Neural cell (in vitro differentiated cells): ENCODE measurements around the gene TENT5A. TPM values are rescaled to one million over a fixed set of nuclear protein-coding genes. Genes with fewer than 3 reads are reported as not detected.

Experiments used
- H2AFZ ChIP-seq: fragments of 200-600, 300-800 bp; sonication (generic), shearing (Covaris generic); 2 replicates; pipeline ENCODE4 v1.6.0; 2014; ENCODE audit warnings: low read depth, mild to moderate bottlenecking, antibody characterized with exemption, low read length, moderate library complexity
- H3F3A ChIP-seq: fragments of 200-600 bp; shearing (Covaris generic); 2 replicates; pipeline ENCODE4 v1.6.1; 2016; ENCODE audit warnings: mild to moderate bottlenecking, moderate library complexity, mixed read lengths, antibody characterized with exemption, low read length; ENCODE audit not compliant: insufficient read depth, poor library complexity, severe bottlenecking
- H3K27ac ChIP-seq: fragments of 200-600, 300-800 bp; sonication (generic), shearing (Covaris generic); 2 replicates; pipeline ENCODE4 v1.5.1; 2014; ENCODE audit warnings: mild to moderate bottlenecking, low read length, moderate library complexity
- H3K27me3 ChIP-seq: fragments of 300-800, 200-600 bp; sonication (generic), shearing (Covaris generic); 2 replicates; pipeline ENCODE4 v1.6.0; 2014; ENCODE audit warnings: mild to moderate bottlenecking, low read depth, low read length, moderate library complexity; ENCODE audit not compliant: insufficient read depth
- H3K36me3 ChIP-seq: fragments of 300-800, 200-600 bp; sonication (generic), shearing (Covaris generic); 2 replicates; pipeline ENCODE4 v1.5.1; 2014; ENCODE audit warnings: mild to moderate bottlenecking, antibody characterized with exemption, low read length, moderate library complexity; ENCODE audit not compliant: insufficient read depth
- H3K4me2 ChIP-seq: fragments of 300-800, 200-600 bp; sonication (generic), shearing (Covaris generic); 2 replicates; pipeline ENCODE4 v1.6.0; 2014; ENCODE audit warnings: mild to moderate bottlenecking, low read length
- H3K4me3 ChIP-seq: fragments of 300-800, 200-600 bp; sonication (generic), shearing (Covaris generic); 2 replicates; pipeline ENCODE4 v1.5.1; 2014; ENCODE audit warnings: mild to moderate bottlenecking, low read length, moderate library complexity
- H3K79me2 ChIP-seq: fragments of 200-600 bp; shearing (Covaris generic); replicated peaks from 2 replicates; pipeline ENCODE4 v1.6.0; 2014; ENCODE audit warnings: mild to moderate bottlenecking, low read length, moderate library complexity; ENCODE audit not compliant: insufficient read depth
- H3K9ac ChIP-seq: fragments of 300-800, 200-600 bp; sonication (generic), shearing (Covaris generic); 2 replicates; pipeline ENCODE4 v1.6.1; 2016; ENCODE audit warnings: mild to moderate bottlenecking, low read length, mixed read lengths
- H3K9me2 ChIP-seq: fragments of 200-600 bp; shearing (Covaris generic); 2 replicates; pipeline ENCODE4 v1.6.1; 2016; ENCODE audit warnings: mild to moderate bottlenecking, low read length, mixed read lengths; ENCODE audit not compliant: insufficient read depth
- H3K9me3 ChIP-seq: fragments of 200-600, 300-800 bp; sonication (generic), shearing (Covaris generic); 2 replicates; pipeline ENCODE4 v1.6.1; 2016; ENCODE audit warnings: mild to moderate bottlenecking, mixed run types, low read length, moderate library complexity, mixed read lengths
- H4K20me1 ChIP-seq: fragments of 200-600 bp; shearing (Covaris generic); 2 replicates; pipeline ENCODE4 v1.6.1; 2016; ENCODE audit warnings: mild to moderate bottlenecking, mixed run types; ENCODE audit not compliant: insufficient read depth
- CTCF ChIP-seq: fragments of 450-650 bp; IDR thresholded peaks from 2 replicates; pipeline ENCODE4 v1.5.1; 2014; ENCODE audit warnings: antibody characterized with exemption, mild to moderate bottlenecking, moderate library complexity; ENCODE audit not compliant: poor library complexity, severe bottlenecking
- EP300 ChIP-seq: fragments of 450-650 bp; conservative IDR thresholded peaks from 2 replicates; pipeline ENCODE4 v1.6.1; 2014; ENCODE audit warnings: antibody characterized with exemption, mild to moderate bottlenecking, moderate library complexity; ENCODE audit not compliant: poor library complexity, severe bottlenecking
- EZH2 ChIP-seq: fragments of 200-600, 300-800 bp; shearing (Covaris generic), sonication (generic); IDR thresholded peaks from 2 replicates; pipeline ENCODE4 v1.6.1; 2014; ENCODE audit warnings: antibody characterized with exemption, low read length, borderline replicate concordance, mild to moderate bottlenecking; ENCODE audit not compliant: insufficient read depth, poor library complexity, severe bottlenecking
- MXI1 ChIP-seq: fragments of 450-650 bp; conservative IDR thresholded peaks from 2 replicates; pipeline ENCODE4 v1.6.1; 2014; ENCODE audit warnings: antibody characterized with exemption, mild to moderate bottlenecking; ENCODE audit not compliant: poor library complexity, severe bottlenecking
- POLR2AphosphoS5 ChIP-seq: IDR thresholded peaks from 2 replicates; pipeline ENCODE4 v1.6.1; 2012
- RAD21 ChIP-seq: fragments of 450-650 bp; conservative IDR thresholded peaks from 2 replicates; pipeline ENCODE4 v1.6.1; 2014; ENCODE audit warnings: antibody characterized with exemption, mild to moderate bottlenecking, moderate library complexity
- REST ChIP-seq: IDR thresholded peaks from 2 replicates; pipeline ENCODE4 v1.6.1; 2012; ENCODE audit warnings: borderline replicate concordance
- SMC3 ChIP-seq: fragments of 450-650 bp; conservative IDR thresholded peaks from 2 replicates; pipeline ENCODE4 v1.6.1; 2014; ENCODE audit warnings: antibody characterized with exemption, mild to moderate bottlenecking, moderate library complexity; ENCODE audit not compliant: poor library complexity
- TAF1 ChIP-seq: IDR thresholded peaks from 2 replicates; pipeline ENCODE4 v1.6.1; 2012; ENCODE audit warnings: low read depth
- polyA plus RNA-seq: library from polyadenylated mRNA; depleted of rRNA; stranded (reverse); fragments of >200 nt; gene quantifications from 2 replicates; pipeline ENCODE4 v1.2.3, GENCODE V29; 2014

TENT5A gene
- polyA plus RNA-seq, 1 donor from 2014 or later, result 0.47 TPM

GRCh38 chr6:81734081-81734480, 18.4 kb downstream of the TENT5A start:
- Histone ChIP-seq H3K27ac (no peak overlapping the region), H3K4me3 (no peak overlapping the region), H3K4me2 (no peak overlapping the region), H3K36me3 (no peaks in the 10 kb centered on the region), H3K79me2 (no peaks in the 10 kb centered on the region), H3K9ac (no peak overlapping the region), H2AFZ (no peak overlapping the region), H4K20me1 (no peaks in the 10 kb centered on the region), H3K9me2 (no peaks in the 10 kb centered on the region), H3K27me3 (no peaks in the 10 kb centered on the region), H3F3A (no peaks in the 10 kb centered on the region), H3K9me3 (no peaks in the 10 kb centered on the region)
- no peak for TF ChIP-seq REST
- TF ChIP-seq CTCF, result no peak
- no peak for TF ChIP-seq MXI1
- TF ChIP-seq RAD21, result no peak
- no peak for TF ChIP-seq POLR2AphosphoS5
- no peak for TF ChIP-seq TAF1
- TF ChIP-seq EP300, result no peak
- no peak for TF ChIP-seq EZH2
- no peak for TF ChIP-seq SMC3

GRCh38 chr6:81731814-81732213, 20.7 kb downstream of the TENT5A start:
- H3K36me3 ChIP-seq, result no peaks in the 10 kb centered on the region
- H3K4me3 ChIP-seq, result no peak overlapping the region
- H3K9ac ChIP-seq, result no peak overlapping the region
- H3K9me2 ChIP-seq, result no peaks in the 10 kb centered on the region
- no peaks in the 10 kb centered on the region for H4K20me1 ChIP-seq
- H2AFZ ChIP-seq, result no peak overlapping the region
- no peak overlapping the region for H3K27ac ChIP-seq
- H3K4me2 ChIP-seq, result no peak overlapping the region
- H3K79me2 ChIP-seq, result no peaks in the 10 kb centered on the region
- no peaks in the 10 kb centered on the region for H3F3A ChIP-seq
- H3K27me3 ChIP-seq, result no peaks in the 10 kb centered on the region
- no peaks in the 10 kb centered on the region for H3K9me3 ChIP-seq
- TF ChIP-seq SMC3, result no peak
- no peak for TF ChIP-seq CTCF
- TF ChIP-seq REST, result no peak
- TF ChIP-seq EZH2, result no peak
- no peak for TF ChIP-seq POLR2AphosphoS5
